HepG2 (cell line): ENCODE results near the gene P2RY11. TPM values are rescaled to one million over a fixed set of nuclear protein-coding genes. Genes with fewer than 3 reads are reported as not detected.
A peak's percentile ranks its signal among the peaks of the same experiment; 100 is the strongest.

Experiments used
- AGO1 ChIP-seq: fragments of 200-400 bp; formaldehyde crosslinking; IDR thresholded peaks from 2 replicates; pipeline ENCODE4 v1.6.1; 2017; ENCODE audit warnings: mild to moderate bottlenecking, low read depth, low read length, moderate library complexity; ENCODE audit not compliant: poor library complexity, severe bottlenecking
- FOXC1 ChIP-seq: sonication (generic); formaldehyde crosslinking; IDR thresholded peaks from 2 replicates; pipeline ENCODE4 v1.8.0; 2022; ENCODE audit warnings: mild to moderate bottlenecking, missing genetic modification reagents, borderline replicate concordance
- KDM2A ChIP-seq: sonication (generic); formaldehyde crosslinking; IDR thresholded peaks from 2 replicates; pipeline ENCODE4 v1.4.0; 2020; ENCODE audit warnings: low read depth, missing genetic modification reagents, borderline replicate concordance
- MLLT10 ChIP-seq: sonication (generic); formaldehyde crosslinking; IDR thresholded peaks from 2 replicates; pipeline ENCODE4 v1.4.0; 2020; ENCODE audit warnings: missing genetic modification reagents
- NFIB ChIP-seq: sonication (generic); formaldehyde crosslinking; IDR thresholded peaks from 2 replicates; pipeline ENCODE4 v1.9.0; 2021; ENCODE audit warnings: missing genetic modification reagents, mild to moderate bottlenecking, borderline replicate concordance
- NR2C2 ChIP-seq: sonication (generic); formaldehyde crosslinking; IDR thresholded peaks from 2 replicates; pipeline ENCODE4 v1.4.0; 2020; ENCODE audit warnings: missing genetic modification reagents, mild to moderate bottlenecking, moderate library complexity, borderline replicate concordance
- POLR2A ChIP-seq, 2 experiments: IDR thresholded peaks; 2 replicates each; pipeline ENCODE4 v1.6.1; 2011; ENCODE audit warnings: low read depth in 2 of 2, low read length in 2 of 2, mild to moderate bottlenecking in 1 of 2, moderate library complexity in 1 of 2; ENCODE audit not compliant: insufficient read depth in 1 of 2
- RBFOX2 ChIP-seq: fragments of 200-400 bp; formaldehyde crosslinking; IDR thresholded peaks from 2 replicates; pipeline ENCODE4 v1.6.1; 2017; ENCODE audit warnings: low read depth, mild to moderate bottlenecking, low read length
- TEAD3 ChIP-seq: optimal IDR thresholded peaks from 2 replicates; pipeline ENCODE3; 2016; ENCODE audit warnings: borderline replicate concordance
- ZBTB38 ChIP-seq: sonication (generic); formaldehyde crosslinking; IDR thresholded peaks from 2 replicates; pipeline ENCODE4 v1.5.1; 2020; ENCODE audit warnings: mild to moderate bottlenecking, missing genetic modification reagents
- ZMAT3 ChIP-seq: sonication (generic); formaldehyde crosslinking; conservative IDR thresholded peaks from 2 replicates; pipeline ENCODE4 v1.7.0; 2021; ENCODE audit warnings: missing genetic modification reagents
- ZNF317 ChIP-seq: sonication (generic); formaldehyde crosslinking; IDR thresholded peaks from 2 replicates; pipeline ENCODE4 v1.5.0; 2020; ENCODE audit warnings: mild to moderate bottlenecking, missing genetic modification reagents
- ZNF354B ChIP-seq: sonication (generic); formaldehyde crosslinking; IDR thresholded peaks from 2 replicates; pipeline ENCODE4 v1.8.0; 2022; ENCODE audit warnings: mild to moderate bottlenecking, missing genetic modification reagents
- ZNF605 ChIP-seq: sonication (generic); formaldehyde crosslinking; IDR thresholded peaks from 2 replicates; pipeline ENCODE4 v1.8.0; 2022; ENCODE audit warnings: mild to moderate bottlenecking, missing genetic modification reagents
- polyA plus RNA-seq, 8 experiments: library from polyadenylated mRNA; depleted of rRNA in 3 of 8; stranded (reverse) in 7 of 8; unstranded in 1 of 8; fragments of >200 nt; fragmentation: Illumina TruSeq in 4 of 8; extraction: Trizol in 4 of 8; gene quantifications; 2 replicates each; pipeline versions ENCODE4 v1.2.1 to v1.2.3, GENCODE V29; 2011 to 2016; ENCODE audit warnings: low read depth in 4 of 8, missing spikeins in 1 of 8, mixed read lengths in 1 of 8; ENCODE audit not compliant: insufficient read depth in 1 of 8
- total RNA-seq, 5 experiments: library from RNA; depleted of rRNA; stranded (reverse); fragments of >200 nt; fragmentation: Illumina TruSeq; extraction: Trizol; gene quantifications; 2 replicates each; pipeline ENCODE4 v1.2.3, GENCODE V29; 2016; ENCODE audit warnings: low read depth in 1 of 5
- TF ChIP-seq, protein P1 (sequence below): sonication (generic); formaldehyde crosslinking; IDR thresholded peaks from 2 replicates; pipeline ENCODE4 v1.4.0; 2020; ENCODE audit warnings: mild to moderate bottlenecking, missing genetic modification reagents
- TF ChIP-seq, protein P2 (sequence below): sonication (generic); formaldehyde crosslinking; IDR thresholded peaks from 2 replicates; pipeline ENCODE4 v1.4.0; 2020; ENCODE audit warnings: missing genetic modification reagents
- TF ChIP-seq, protein P3 (sequence below): sonication (generic); formaldehyde crosslinking; conservative IDR thresholded peaks from 2 replicates; pipeline ENCODE4 v1.8.0; 2022; ENCODE audit warnings: mild to moderate bottlenecking, moderate library complexity, missing genetic modification reagents
- TF ChIP-seq, protein P4 (sequence below): sonication (generic); formaldehyde crosslinking; IDR thresholded peaks from 2 replicates; pipeline ENCODE4 v1.5.1; 2020; ENCODE audit warnings: mild to moderate bottlenecking, missing genetic modification reagents, borderline replicate concordance
- TF ChIP-seq, protein P5 (sequence below): sonication (generic); formaldehyde crosslinking; IDR thresholded peaks from 2 replicates; pipeline ENCODE4 v1.5.0; 2020; ENCODE audit warnings: mild to moderate bottlenecking, missing genetic modification reagents

Gene P2RY11
- total and polyA plus RNA-seq, 2 of the 13 experiments (the other 11 are each of a cell fraction or from before 2014, with no cell fraction given): 4.0 to 7.8 TPM

DNA sequence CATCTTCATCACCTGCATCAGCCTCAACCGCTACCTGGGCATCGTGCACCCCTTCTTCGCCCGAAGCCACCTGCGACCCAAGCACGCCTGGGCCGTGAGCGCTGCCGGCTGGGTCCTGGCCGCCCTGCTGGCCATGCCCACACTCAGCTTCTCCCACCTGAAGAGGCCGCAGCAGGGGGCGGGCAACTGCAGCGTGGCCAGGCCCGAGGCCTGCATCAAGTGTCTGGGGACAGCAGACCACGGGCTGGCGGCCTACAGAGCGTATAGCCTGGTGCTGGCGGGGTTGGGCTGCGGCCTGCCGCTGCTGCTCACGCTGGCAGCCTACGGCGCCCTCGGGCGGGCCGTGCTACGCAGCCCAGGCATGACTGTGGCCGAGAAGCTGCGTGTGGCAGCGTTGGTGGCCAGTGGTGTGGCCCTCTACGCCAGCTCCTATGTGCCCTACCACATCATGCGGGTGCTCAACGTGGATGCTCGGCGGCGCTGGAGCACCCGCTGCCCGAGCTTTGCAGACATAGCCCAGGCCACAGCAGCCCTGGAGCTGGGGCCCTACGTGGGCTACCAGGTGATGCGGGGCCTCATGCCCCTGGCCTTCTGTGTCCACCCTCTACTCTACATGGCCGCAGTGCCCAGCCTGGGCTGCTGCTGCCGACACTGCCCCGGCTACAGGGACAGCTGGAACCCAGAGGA, 2.6 kb downstream of the P2RY11 start (continued):
- no peak for TF ChIP-seq TEAD3 (CRISPR knock-in tag)
- no peak for TF ChIP-seq ZMAT3 (CRISPR knock-in tag)
- 0 out of 2 replicates have a peak, but pooled peaks have one; percentile 52 for TF ChIP-seq NFIB
- TF ChIP-seq, protein P1, sequence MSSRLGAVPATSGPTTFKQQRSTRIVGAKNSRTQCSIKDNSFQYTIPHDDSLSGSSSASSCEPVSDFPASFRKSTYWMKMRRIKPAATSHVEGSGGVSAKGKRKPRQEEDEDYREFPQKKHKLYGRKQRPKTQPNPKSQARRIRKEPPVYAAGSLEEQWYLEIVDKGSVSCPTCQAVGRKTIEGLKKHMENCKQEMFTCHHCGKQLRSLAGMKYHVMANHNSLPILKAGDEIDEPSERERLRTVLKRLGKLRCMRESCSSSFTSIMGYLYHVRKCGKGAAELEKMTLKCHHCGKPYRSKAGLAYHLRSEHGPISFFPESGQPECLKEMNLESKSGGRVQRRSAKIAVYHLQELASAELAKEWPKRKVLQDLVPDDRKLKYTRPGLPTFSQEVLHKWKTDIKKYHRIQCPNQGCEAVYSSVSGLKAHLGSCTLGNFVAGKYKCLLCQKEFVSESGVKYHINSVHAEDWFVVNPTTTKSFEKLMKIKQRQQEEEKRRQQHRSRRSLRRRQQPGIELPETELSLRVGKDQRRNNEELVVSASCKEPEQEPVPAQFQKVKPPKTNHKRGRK (CRISPR knock-in tag): no peak
- peak; percentile 10; the same call in 1 of the 2 replicates for TF ChIP-seq KDM2A (CRISPR knock-in tag)
- TF ChIP-seq ZNF317 (CRISPR knock-in tag): no peak
- 0 out of 2 replicates have a peak, but pooled peaks have one; percentile 42 for TF ChIP-seq ZBTB38
- TF ChIP-seq ZNF354B (CRISPR knock-in tag): no peak
- TF ChIP-seq POLR2A (IDR thresholded peaks at IDR 0.05; ENCODE audit: insufficient read depth in 1 of 2, low read depth in 2 of 2, low read length in 2 of 2): peak in 1 of 2 experiments; percentile 6; a peak in 1 of 4 replicates
- peak; percentile 96 for TF ChIP-seq AGO1
- TF ChIP-seq FOXC1 (CRISPR knock-in tag): no peak
- TF ChIP-seq MLLT10 (CRISPR knock-in tag): no peak
- TF ChIP-seq, protein P2, sequence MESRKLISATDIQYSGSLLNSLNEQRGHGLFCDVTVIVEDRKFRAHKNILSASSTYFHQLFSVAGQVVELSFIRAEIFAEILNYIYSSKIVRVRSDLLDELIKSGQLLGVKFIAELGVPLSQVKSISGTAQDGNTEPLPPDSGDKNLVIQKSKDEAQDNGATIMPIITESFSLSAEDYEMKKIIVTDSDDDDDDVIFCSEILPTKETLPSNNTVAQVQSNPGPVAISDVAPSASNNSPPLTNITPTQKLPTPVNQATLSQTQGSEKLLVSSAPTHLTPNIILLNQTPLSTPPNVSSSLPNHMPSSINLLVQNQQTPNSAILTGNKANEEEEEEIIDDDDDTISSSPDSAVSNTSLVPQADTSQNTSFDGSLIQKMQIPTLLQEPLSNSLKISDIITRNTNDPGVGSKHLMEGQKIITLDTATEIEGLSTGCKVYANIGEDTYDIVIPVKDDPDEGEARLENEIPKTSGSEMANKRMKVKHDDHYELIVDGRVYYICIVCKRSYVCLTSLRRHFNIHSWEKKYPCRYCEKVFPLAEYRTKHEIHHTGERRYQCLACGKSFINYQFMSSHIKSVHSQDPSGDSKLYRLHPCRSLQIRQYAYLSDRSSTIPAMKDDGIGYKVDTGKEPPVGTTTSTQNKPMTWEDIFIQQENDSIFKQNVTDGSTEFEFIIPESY (CRISPR knock-in tag): peak; percentile 3; the same call in 1 of the 2 replicates
- TF ChIP-seq, protein P3, sequence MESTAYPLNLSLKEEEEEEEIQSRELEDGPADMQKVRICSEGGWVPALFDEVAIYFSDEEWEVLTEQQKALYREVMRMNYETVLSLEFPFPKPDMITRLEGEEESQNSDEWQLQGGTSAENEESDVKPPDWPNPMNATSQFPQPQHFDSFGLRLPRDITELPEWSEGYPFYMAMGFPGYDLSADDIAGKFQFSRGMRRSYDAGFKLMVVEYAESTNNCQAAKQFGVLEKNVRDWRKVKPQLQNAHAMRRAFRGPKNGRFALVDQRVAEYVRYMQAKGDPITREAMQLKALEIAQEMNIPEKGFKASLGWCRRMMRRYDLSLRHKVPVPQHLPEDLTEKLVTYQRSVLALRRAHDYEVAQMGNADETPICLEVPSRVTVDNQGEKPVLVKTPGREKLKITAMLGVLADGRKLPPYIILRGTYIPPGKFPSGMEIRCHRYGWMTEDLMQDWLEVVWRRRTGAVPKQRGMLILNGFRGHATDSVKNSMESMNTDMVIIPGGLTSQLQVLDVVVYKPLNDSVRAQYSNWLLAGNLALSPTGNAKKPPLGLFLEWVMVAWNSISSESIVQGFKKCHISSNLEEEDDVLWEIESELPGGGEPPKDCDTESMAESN (CRISPR knock-in tag): no peak
- TF ChIP-seq RBFOX2: peak; percentile 77
- 0 out of 2 replicates have a peak, but pooled peaks have one; percentile 50 for TF ChIP-seq ZNF605 (CRISPR knock-in tag)
- TF ChIP-seq NR2C2: no peak
- TF ChIP-seq, protein P4, sequence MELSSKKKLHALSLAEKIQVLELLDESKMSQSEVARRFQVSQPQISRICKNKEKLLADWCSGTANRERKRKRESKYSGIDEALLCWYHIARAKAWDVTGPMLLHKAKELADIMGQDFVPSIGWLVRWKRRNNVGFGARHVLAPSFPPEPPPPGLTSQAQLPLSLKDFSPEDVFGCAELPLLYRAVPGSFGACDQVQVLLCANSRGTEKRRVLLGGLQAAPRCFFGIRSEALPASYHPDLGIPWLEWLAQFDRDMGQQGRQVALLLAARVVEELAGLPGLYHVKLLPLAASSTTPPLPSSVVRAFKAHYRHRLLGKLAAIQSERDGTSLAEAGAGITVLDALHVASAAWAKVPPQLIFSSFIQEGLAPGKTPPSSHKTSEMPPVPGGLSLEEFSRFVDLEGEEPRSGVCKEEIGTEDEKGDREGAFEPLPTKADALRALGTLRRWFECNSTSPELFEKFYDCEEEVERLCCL (CRISPR knock-in tag): 0 out of 2 replicates have a peak, but pooled peaks have one; percentile 18
- TF ChIP-seq, protein P5, sequence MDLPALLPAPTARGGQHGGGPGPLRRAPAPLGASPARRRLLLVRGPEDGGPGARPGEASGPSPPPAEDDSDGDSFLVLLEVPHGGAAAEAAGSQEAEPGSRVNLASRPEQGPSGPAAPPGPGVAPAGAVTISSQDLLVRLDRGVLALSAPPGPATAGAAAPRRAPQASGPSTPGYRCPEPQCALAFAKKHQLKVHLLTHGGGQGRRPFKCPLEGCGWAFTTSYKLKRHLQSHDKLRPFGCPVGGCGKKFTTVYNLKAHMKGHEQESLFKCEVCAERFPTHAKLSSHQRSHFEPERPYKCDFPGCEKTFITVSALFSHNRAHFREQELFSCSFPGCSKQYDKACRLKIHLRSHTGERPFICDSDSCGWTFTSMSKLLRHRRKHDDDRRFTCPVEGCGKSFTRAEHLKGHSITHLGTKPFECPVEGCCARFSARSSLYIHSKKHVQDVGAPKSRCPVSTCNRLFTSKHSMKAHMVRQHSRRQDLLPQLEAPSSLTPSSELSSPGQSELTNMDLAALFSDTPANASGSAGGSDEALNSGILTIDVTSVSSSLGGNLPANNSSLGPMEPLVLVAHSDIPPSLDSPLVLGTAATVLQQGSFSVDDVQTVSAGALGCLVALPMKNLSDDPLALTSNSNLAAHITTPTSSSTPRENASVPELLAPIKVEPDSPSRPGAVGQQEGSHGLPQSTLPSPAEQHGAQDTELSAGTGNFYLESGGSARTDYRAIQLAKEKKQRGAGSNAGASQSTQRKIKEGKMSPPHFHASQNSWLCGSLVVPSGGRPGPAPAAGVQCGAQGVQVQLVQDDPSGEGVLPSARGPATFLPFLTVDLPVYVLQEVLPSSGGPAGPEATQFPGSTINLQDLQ: no peak
